Myocyte (in vitro differentiated cells): Measurements from ENCODE around the gene NUMB. TPM values are rescaled to one million over a fixed set of nuclear protein-coding genes. Genes with fewer than 3 reads are reported as not detected.
"Not testable (repeated sequence)": the region's sequence is repeated elsewhere in the genome, so short reads cannot be mapped to it uniquely, and the experiment has no call there.

ENCODE experiments used
- DNase-seq: peaks from one replicate; pipeline ENCODE4 v3.0.0-alpha.2; 2012; ENCODE audit warnings: low read depth
- total RNA-seq: library from RNA; depleted of rRNA; stranded (reverse); fragments of >200 nt; gene quantifications from 2 replicates; pipeline ENCODE4 v1.2.3, GENCODE V29; 2014

Gene NUMB
- total RNA-seq, 1 donor from 2014 or later, result 17.2 TPM

DNA sequence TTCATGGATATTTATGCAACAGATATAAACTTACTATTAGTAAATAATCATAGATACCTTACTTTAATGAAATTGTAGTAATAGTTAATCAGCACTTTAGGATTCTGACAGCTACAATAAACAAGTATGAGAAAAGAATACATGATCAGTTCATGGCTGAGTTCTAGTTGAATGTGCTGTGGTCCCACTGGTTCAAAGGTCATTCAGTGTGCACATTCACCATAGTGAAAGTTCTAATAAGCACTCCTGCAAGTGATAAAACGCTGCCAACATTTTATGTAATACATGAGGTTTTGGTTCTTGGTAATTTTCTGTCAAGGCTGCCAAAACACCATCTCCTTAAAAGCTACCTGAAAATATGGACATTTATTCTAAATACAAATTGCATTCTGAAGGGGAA lies 92.6 kb downstream of the NUMB start:
- DNase-seq, result no peak

DNA sequence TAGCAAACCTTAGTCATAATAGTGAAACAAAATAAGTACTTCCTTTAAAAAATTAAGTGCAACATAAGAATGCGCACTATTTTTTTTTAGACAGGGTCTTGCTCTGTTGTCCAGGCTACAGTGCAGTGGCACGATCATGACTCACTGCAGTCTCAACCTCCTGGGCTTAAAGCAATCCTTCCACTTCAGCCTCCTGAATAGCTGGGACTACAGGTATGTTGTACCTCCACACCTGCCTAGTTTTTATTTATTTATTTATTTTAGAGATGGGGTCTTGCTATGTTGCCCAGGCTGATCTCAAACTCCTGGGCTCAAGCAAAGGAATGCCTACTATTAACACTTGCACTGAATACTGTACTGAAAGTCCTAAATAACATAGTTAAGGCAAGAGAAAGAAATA lies 93.8 kb downstream of the NUMB start:
- no peak for DNase-seq

- no peak for DNase-seq
These were observed 98.9 kb downstream of the NUMB start for GRCh38 chr14:73359445-73359844.

DNA sequence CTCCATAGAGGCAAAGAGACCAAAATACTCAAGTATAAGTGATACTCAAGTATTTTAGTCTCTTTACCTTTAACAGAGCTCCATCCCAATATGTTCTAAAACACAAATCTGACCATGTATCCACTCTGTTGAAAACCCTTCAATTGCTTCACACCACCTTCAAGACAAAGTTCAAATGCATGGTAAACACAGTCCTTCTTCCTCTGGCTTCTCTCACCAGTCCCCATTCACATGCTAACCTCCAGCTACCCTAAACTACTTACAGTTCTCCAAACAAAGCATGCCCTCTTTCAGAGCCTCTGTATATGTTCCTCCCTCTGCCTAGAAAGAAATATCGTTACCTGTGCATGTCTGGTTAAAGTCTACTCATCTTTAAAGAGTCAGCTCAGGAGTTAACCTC lies 100.2 kb downstream of the NUMB start:
- no peak for DNase-seq

- DNase-seq, result not testable (repeated sequence)
These were observed 109.3 kb downstream of the NUMB start for GRCh38 chr14:73349091-73349490.

GRCh38 chr14:73344319-73344718 lies 114.0 kb downstream of the NUMB start:
- DNase-seq, result no peak

GRCh38 chr14:73342670-73343069 lies 115.7 kb downstream of the NUMB start:
- DNase-seq, result no peak

- DNase-seq, result no peak
These were observed 118.3 kb downstream of the NUMB start for GRCh38 chr14:73339846-73340595.

DNA sequence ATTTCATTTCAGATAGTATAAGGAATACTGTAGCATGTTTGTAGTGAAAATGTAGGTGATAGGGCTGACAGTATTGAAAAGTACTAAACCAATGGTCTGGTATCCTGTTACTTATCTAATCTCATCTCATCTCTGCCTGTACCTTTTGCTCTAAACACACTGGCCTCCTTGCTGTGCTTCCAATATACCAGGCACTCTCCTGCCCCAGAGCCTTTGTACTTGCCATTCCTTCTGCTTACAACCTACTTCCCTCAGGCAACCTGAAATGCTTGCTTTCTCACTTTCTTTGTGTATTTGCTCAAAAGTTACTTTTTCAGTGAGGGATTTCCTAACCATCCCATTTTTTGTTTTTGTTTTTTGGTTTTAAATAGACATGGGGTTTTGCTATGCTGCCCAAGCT lies 119.1 kb downstream of the NUMB start:
- DNase-seq, result no peak

- DNase-seq, result no peak
These were observed 119.8 kb downstream of the NUMB start for GRCh38 chr14:73338551-73338950.

DNA sequence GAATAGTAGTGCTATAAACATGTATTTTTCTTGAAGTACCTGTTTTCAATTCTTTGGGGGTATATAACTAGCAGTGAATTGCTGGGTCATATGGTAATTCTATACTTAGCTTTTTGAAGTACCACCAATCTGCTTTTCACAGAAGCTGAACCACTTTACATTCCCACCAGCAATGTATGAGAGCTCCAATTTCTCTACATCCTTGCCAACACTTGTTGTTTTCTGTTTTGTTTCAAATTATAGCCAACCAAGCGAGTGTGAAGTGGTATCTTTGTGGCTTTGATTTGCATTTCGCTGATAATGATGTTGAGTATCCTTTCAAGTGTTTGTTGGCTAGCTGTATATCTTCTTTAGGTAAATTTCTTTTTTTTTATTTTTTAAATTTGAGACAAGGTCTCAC lies 125.3 kb downstream of the NUMB start:
- no peak for DNase-seq

DNA sequence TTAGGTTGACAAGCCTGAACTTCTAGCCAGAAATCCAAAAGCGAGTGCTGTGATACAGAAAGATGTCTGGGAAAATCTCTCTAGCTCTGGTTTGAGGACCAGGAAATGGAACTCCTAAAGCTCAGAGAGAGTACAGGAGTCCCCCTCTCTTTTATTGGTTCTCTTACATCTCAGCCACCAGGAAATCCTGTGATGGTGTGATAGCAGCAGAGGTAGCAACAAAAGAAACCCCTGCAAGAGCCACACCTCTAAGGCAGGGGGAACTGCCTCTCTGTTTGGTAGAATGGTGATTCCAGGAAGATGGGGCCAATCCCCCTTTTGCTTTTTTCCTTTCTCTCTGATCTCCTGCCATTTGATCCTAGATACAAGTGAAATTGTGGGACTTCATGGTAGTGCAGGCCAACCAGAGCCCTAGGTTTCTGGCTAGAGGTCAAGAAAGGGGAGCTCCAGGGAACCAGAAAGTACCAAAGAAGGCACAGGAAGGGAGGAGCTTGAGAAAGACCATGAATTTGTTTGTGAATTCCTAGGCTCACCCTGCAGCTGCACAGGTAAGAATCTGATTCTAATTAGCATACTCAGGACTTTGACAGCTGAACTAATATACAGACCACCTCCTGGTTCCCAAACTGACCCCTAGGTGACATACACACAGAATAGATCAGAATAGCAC lies 132.6 kb downstream of the NUMB start:
- DNase-seq, result no peak

GRCh38 chr14:73325063-73325462 lies 133.3 kb downstream of the NUMB start:
- no peak for DNase-seq

DNA sequence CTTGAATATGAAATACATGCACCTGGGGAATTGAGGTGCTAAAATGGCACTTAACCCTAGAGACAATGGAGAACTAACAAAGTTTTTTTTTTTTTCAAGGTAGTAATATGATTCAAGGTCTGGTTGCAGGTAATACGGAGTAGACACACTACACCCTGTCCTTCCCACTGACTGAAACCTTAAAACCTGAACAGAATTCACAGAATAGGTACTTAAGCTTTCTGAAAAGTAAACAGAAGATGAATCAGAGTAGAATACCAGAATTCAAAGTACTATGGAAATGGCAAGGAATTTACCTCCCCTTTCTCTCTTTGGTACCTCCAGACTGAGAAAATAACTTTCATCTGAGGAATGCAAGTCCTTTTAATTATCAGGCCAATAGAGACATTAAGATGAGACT lies 133.8 kb downstream of the NUMB start:
- no peak for DNase-seq

GRCh38 chr14:73323896-73324399 lies 134.4 kb downstream of the NUMB start:
- no peak for DNase-seq

DNA sequence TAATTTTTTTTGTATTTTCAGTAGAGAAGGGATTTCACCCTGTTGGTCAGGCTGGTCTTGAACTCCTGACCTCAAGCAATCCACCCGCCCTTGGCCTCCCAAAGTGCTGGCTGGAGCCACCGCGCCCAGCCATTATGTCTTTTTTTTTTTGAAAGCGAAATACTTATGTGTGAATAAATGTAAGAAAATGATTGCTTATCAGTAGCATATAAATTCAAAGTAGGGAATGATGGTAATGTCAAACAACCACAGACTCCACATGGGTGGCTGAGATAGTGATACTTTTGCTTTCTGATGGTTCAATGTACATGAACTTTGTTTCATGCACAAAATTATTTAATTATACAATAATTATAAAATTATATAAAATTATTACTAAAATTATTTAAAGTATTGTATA lies 145.2 kb downstream of the NUMB start:
- DNase-seq, result no peak

DNA sequence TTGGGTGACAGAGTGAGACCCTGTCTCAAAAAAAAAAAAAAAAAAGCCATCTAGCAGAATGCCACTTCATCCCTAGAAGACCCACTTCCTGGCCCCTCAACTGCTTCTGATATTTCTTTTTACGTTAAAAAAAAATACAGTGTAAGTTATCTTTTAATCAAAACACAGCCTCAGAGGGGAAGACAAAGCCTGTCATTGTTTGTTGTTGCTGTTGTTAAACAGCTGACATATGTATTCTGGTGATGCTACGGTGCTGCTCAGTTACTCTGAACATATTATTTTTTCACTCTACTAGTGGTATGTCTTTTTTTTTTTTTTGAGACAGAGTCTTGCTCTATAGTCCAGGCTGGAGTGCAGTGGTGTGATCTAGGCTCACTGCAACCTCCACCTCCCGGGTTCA lies 145.7 kb downstream of the NUMB start:
- DNase-seq, result no peak

GRCh38 chr14:73311708-73312030 lies 146.7 kb downstream of the NUMB start:
- no peak for DNase-seq

GRCh38 chr14:73309207-73309606 lies 149.1 kb downstream of the NUMB start:
- not testable (repeated sequence) for DNase-seq

GRCh38 chr14:73307261-73307660 lies 151.1 kb downstream of the NUMB start:
- DNase-seq, result no peak

DNA sequence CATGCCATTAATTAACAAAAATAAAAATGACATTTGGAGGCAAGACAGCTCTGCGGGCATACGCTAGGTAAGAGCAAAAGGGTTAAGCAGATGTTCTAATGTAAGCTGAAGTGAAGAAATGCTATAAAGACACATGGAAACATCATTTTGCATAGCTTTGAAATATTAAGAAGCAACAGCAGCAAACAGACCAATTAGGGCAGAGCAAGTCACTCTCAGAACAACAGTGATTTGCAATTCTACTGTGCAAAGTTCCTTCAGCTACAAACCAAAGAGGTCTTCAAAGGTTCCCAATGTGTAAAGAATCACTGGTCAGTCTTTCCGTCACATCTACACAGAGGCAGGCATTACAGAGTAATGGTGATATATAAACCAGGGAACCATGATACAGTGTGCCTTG lies 152.8 kb downstream of the NUMB start:
- no peak for DNase-seq

DNA sequence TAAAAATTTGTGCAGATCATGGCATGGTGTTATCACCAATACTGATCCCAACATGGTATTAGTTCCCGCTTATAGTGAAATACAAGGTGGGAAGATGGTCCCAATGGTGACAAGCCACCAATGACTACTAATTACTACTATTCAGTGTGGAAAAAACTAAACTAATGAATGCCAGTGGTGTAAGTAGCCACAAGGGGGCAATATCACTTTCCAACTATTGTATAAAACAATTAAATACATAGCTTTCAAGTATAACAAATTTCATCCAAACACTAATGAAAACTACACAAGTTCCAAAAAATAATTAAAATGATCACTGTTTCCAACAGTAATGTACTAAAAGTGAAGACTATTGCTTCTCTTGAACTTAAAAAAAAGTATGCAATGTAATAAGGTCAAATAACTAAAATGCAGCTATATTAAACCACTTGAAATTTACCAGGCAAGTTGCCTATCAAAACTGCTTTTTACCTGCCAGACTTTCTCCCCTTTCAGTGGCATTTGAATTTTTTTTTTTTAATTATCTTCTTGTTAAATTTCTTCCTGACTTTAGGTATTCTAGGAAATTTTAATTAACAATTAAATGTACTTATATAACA lies 163.0 kb downstream of the NUMB start:
- DNase-seq, result peak; percentile 50
